HepG2 (cell line): ENCODE results near the gene NFE2L1. TPM values are rescaled to one million over a fixed set of nuclear protein-coding genes. Genes with fewer than 3 reads are reported as not detected.

ENCODE experiments used
- ATAC-seq: fragments of 200-7000 bp; cut with Tn5 transposase; 3 replicates; pipeline ENCODE4 v1.9.1; 2020; ENCODE audit warnings: mild to moderate bottlenecking, moderate library complexity
- BruUV-seq: library from RNA; stranded (reverse); fragments of 400-500 nt; replicated peaks from 2 replicates; lab custom pipeline; 2021; lab: Mats Ljungman, UMichigan
- CTCF ChIA-PET: fragments of 300-600 bp; formaldehyde crosslinking; extraction: SDS; loops from one replicate; lab custom pipeline; 2021; ENCODE audit warnings: low total read pairs, inconsistent platforms, low intra/inter-chr PET ratio; lab: Yijun Ruan, JAX
- POLR2A ChIA-PET: fragments of 350-600 bp; sonication (Branson Sonifier 250); formaldehyde crosslinking; loops from one replicate; lab custom pipeline; 2020; ENCODE audit warnings: antibody characterized with exemption, inconsistent platforms; lab: Yijun Ruan, JAX
- DNase-seq: peaks from one replicate; pipeline ENCODE4 v3.0.0-alpha.2; 2015; ENCODE audit warnings: low spot score
- FAIRE-seq: peaks from 3 replicates; lab custom pipeline; 2011; peaks lifted over from hg19 to GRCh38; lab: Jason Lieb, UNC
- H2AFZ ChIP-seq: one replicate; pipeline ENCODE4 v1.6.1; 2011; ENCODE audit warnings: low read length, inconsistent platforms
- H3K27ac ChIP-seq: fragments of 300-600 bp; 3 replicates; pipeline ENCODE4 v1.8.0; 2011; ENCODE audit warnings: mixed run types, mild to moderate bottlenecking, mixed read lengths, low read length, inconsistent platforms; ENCODE audit not compliant: insufficient read depth; ENCODE audit errors: extremely low read length
- H3K27me3 ChIP-seq, 2 experiments: fragments of 200-600 bp in 1 of 2; 2 replicates in 1 of 2; 3 replicates in 1 of 2; pipeline versions ENCODE4 v1.6.0 to v1.8.0; 2011; ENCODE audit warnings: low read length in 2 of 2, mild to moderate bottlenecking in 2 of 2, moderate library complexity in 2 of 2, inconsistent platforms in 1 of 2; ENCODE audit not compliant: insufficient read depth in 2 of 2, control insufficient read depth in 1 of 2
- H3K36me3 ChIP-seq, 2 experiments: fragments of 200-600 bp in 1 of 2; replicated peaks in 1 of 2; 2 replicates in 1 of 2; 3 replicates in 1 of 2; pipeline versions ENCODE4 v1.5.1 to v1.8.0; 2011; ENCODE audit warnings: low read length in 2 of 2, inconsistent platforms in 1 of 2; ENCODE audit not compliant: insufficient read depth in 2 of 2, control insufficient read depth in 1 of 2
- H3K4me1 ChIP-seq: 2 replicates; pipeline ENCODE4 v1.5.1; 2012; ENCODE audit warnings: low read length, inconsistent platforms; ENCODE audit not compliant: insufficient read depth
- H3K4me2 ChIP-seq: 2 replicates; pipeline ENCODE4 v1.6.0; 2011; ENCODE audit warnings: low read depth, low read length, inconsistent platforms
- H3K4me3 ChIP-seq, 3 experiments: fragments of 200-600 bp in 1 of 3; sonication (generic), shearing (Covaris generic) in 1 of 3; replicated peaks in 1 of 3; 2 replicates each; pipeline ENCODE4 v1.5.1; 2011 to 2016; ENCODE audit warnings: low read length in 3 of 3, inconsistent platforms in 2 of 3, low read depth in 2 of 3, mild to moderate bottlenecking in 2 of 3, control low read depth in 1 of 3, mixed read lengths in 1 of 3; ENCODE audit not compliant: insufficient read depth in 1 of 3
- H3K79me2 ChIP-seq: one replicate; pipeline ENCODE4 v1.6.1; 2011; ENCODE audit warnings: low read length, inconsistent platforms; ENCODE audit not compliant: insufficient read depth
- H3K9ac ChIP-seq: 2 replicates; pipeline ENCODE4 v1.6.0; 2011; ENCODE audit warnings: mild to moderate bottlenecking, low read depth, low read length, inconsistent platforms; ENCODE audit not compliant: insufficient read depth
- H3K9me3 ChIP-seq: 2 replicates; pipeline ENCODE4 v1.5.1; 2012; ENCODE audit warnings: mild to moderate bottlenecking, low read length
- H4K20me1 ChIP-seq: 2 replicates; pipeline ENCODE4 v1.6.0; 2011; ENCODE audit warnings: inconsistent platforms, mild to moderate bottlenecking, low read length, moderate library complexity; ENCODE audit not compliant: insufficient read depth
- CREBL2 ChIP-seq: sonication (generic); formaldehyde crosslinking; IDR thresholded peaks from 2 replicates; pipeline ENCODE4 v1.8.1; 2023; ENCODE audit warnings: missing genetic modification reagents, mild to moderate bottlenecking, borderline replicate concordance
- CREM ChIP-seq, 2 experiments: sonication (generic) in 1 of 2; formaldehyde crosslinking in 1 of 2; IDR thresholded peaks; 2 replicates each; pipeline versions ENCODE4 v1.4.0 to v1.6.1; 2016 to 2020; ENCODE audit warnings: antibody characterized with exemption in 1 of 2, mild to moderate bottlenecking in 1 of 2, missing genetic modification reagents in 1 of 2
- FLYWCH1 ChIP-seq: sonication (generic); formaldehyde crosslinking; IDR thresholded peaks from 2 replicates; pipeline ENCODE4 v1.8.1; 2023; ENCODE audit warnings: mild to moderate bottlenecking, missing genetic modification reagents
- FOSL1 ChIP-seq: sonication (generic); formaldehyde crosslinking; IDR thresholded peaks from 2 replicates; pipeline ENCODE4 v1.9.0; 2021; ENCODE audit warnings: missing genetic modification reagents, borderline replicate concordance
- HHEX ChIP-seq: IDR thresholded peaks from 2 replicates; pipeline ENCODE4 v1.6.1; 2016; ENCODE audit warnings: control low read depth
- LCORL ChIP-seq, 2 experiments: fragments of 450-650 bp in 1 of 2; sonication (generic) in 1 of 2; formaldehyde crosslinking in 1 of 2; IDR thresholded peaks; 2 replicates each; pipeline versions ENCODE4 v1.5.0 to v1.6.1; 2017 to 2020; ENCODE audit warnings: antibody characterized with exemption in 1 of 2, missing genetic modification reagents in 1 of 2
- SUZ12 ChIP-seq: fragments of 150-350 bp; IDR thresholded peaks from 2 replicates; pipeline ENCODE4 v1.6.1; 2014; ENCODE audit warnings: low read depth, low read length
- ZNF225 ChIP-seq: sonication (generic); formaldehyde crosslinking; IDR thresholded peaks from 2 replicates; pipeline ENCODE4 v1.4.0; 2020; ENCODE audit warnings: mild to moderate bottlenecking, missing genetic modification reagents
- ZNF276 ChIP-seq: sonication (generic); formaldehyde crosslinking; IDR thresholded peaks from 2 replicates; pipeline ENCODE4 v1.4.0; 2020; ENCODE audit warnings: mild to moderate bottlenecking, low read depth, missing genetic modification reagents
- ZNF615 ChIP-seq: sonication (generic); formaldehyde crosslinking; IDR thresholded peaks from 2 replicates; pipeline ENCODE4 v1.5.0; 2020; ENCODE audit warnings: mild to moderate bottlenecking, missing genetic modification reagents, borderline replicate concordance
- WGBS: methylation state at CpG from one replicate; pipeline ENCODE4 v1.1.6; 2017; ENCODE audit warnings: low lambda C conversion rate; 5-methylcytosine and 5-hydroxymethylcytosine counted together
- in situ Hi-C: cut with HindIII; loops from 2 replicates; pipeline ENCODE4 v1.10.0; 2017; ENCODE audit warnings: low pct_unique_long_range_greater_than_20kb; ENCODE audit not compliant: extremely low pct_ligation_motif_present
- intact Hi-C: fragments of 100-400 bp; cut with micrococcal nuclease; formaldehyde crosslinking; loops from one replicate; pipeline ENCODE4 v1.10.0; 2022; ENCODE audit not compliant: unreplicated experiment
- polyA plus RNA-seq, 8 experiments: library from polyadenylated mRNA; depleted of rRNA in 3 of 8; stranded (reverse) in 7 of 8; unstranded in 1 of 8; fragments of >200 nt; fragmentation: Illumina TruSeq in 4 of 8; extraction: Trizol in 4 of 8; gene quantifications; 2 replicates each; pipeline versions ENCODE4 v1.2.1 to v1.2.3, GENCODE V29; 2011 to 2016; ENCODE audit warnings: low read depth in 4 of 8, missing spikeins in 1 of 8, mixed read lengths in 1 of 8; ENCODE audit not compliant: insufficient read depth in 1 of 8
- total RNA-seq, 5 experiments: library from RNA; depleted of rRNA; stranded (reverse); fragments of >200 nt; fragmentation: Illumina TruSeq; extraction: Trizol; gene quantifications; 2 replicates each; pipeline ENCODE4 v1.2.3, GENCODE V29; 2016; ENCODE audit warnings: low read depth in 1 of 5
- TF ChIP-seq, protein P1 (sequence below): sonication (generic); formaldehyde crosslinking; IDR thresholded peaks from 2 replicates; pipeline ENCODE4 v1.8.1; 2023; ENCODE audit warnings: mild to moderate bottlenecking, moderate library complexity, missing genetic modification reagents
- TF ChIP-seq, protein P2 (sequence below): sonication (generic); formaldehyde crosslinking; IDR thresholded peaks from 2 replicates; pipeline ENCODE4 v1.9.0; 2021; ENCODE audit warnings: mild to moderate bottlenecking, missing genetic modification reagents
- TF ChIP-seq, protein P3 (sequence below): sonication (generic); formaldehyde crosslinking; IDR thresholded peaks from 2 replicates; pipeline ENCODE4 v1.4.0; 2020; ENCODE audit warnings: mild to moderate bottlenecking, low read depth, missing genetic modification reagents

Gene NFE2L1
- total and polyA plus RNA-seq, 2 of the 13 experiments (the other 11 are each of a cell fraction or from before 2014, with no cell fraction given): 67.0 to 234 TPM

GRCh38 chr17:48100591-48101011 is 52.4 kb downstream of the NFE2L1 start:
- no peak for FAIRE-seq
- no peak for TF ChIP-seq SUZ12
- TF ChIP-seq, protein P1, sequence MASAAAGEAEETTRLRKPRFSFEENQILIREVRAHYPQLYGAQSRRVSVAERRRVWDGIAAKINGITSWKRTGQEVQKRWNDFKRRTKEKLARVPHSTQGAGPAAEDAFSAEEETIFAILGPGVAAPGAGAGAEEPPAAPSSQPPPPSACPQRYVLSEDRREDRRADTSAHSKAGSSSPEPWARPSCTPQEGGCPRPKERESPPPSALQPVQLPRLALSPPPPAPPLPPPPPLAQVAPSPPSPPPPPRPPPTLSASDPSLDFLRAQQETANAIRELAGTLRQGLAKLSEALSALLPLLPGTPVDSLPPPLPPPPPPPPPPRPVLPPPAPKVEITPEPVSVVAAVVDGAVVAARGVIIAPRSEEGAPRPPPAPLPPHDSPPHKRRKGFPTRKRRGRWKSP (CRISPR knock-in tag): no peak
- no peak for TF ChIP-seq CREM (IDR thresholded peaks at IDR 0.05)
- no peak for TF ChIP-seq CREM (CRISPR knock-in tag; IDR thresholded peaks at IDR 0.05)
- TF ChIP-seq LCORL (IDR thresholded peaks at IDR 0.05): peak; percentile 43; the same call in 1 of the 2 replicates
- no peak for TF ChIP-seq LCORL (CRISPR knock-in tag; IDR thresholded peaks at IDR 0.05)
- TF ChIP-seq ZNF615 (CRISPR knock-in tag): 0 out of 2 replicates have a peak, but pooled peaks have one; percentile 21
- TF ChIP-seq, protein P2, sequence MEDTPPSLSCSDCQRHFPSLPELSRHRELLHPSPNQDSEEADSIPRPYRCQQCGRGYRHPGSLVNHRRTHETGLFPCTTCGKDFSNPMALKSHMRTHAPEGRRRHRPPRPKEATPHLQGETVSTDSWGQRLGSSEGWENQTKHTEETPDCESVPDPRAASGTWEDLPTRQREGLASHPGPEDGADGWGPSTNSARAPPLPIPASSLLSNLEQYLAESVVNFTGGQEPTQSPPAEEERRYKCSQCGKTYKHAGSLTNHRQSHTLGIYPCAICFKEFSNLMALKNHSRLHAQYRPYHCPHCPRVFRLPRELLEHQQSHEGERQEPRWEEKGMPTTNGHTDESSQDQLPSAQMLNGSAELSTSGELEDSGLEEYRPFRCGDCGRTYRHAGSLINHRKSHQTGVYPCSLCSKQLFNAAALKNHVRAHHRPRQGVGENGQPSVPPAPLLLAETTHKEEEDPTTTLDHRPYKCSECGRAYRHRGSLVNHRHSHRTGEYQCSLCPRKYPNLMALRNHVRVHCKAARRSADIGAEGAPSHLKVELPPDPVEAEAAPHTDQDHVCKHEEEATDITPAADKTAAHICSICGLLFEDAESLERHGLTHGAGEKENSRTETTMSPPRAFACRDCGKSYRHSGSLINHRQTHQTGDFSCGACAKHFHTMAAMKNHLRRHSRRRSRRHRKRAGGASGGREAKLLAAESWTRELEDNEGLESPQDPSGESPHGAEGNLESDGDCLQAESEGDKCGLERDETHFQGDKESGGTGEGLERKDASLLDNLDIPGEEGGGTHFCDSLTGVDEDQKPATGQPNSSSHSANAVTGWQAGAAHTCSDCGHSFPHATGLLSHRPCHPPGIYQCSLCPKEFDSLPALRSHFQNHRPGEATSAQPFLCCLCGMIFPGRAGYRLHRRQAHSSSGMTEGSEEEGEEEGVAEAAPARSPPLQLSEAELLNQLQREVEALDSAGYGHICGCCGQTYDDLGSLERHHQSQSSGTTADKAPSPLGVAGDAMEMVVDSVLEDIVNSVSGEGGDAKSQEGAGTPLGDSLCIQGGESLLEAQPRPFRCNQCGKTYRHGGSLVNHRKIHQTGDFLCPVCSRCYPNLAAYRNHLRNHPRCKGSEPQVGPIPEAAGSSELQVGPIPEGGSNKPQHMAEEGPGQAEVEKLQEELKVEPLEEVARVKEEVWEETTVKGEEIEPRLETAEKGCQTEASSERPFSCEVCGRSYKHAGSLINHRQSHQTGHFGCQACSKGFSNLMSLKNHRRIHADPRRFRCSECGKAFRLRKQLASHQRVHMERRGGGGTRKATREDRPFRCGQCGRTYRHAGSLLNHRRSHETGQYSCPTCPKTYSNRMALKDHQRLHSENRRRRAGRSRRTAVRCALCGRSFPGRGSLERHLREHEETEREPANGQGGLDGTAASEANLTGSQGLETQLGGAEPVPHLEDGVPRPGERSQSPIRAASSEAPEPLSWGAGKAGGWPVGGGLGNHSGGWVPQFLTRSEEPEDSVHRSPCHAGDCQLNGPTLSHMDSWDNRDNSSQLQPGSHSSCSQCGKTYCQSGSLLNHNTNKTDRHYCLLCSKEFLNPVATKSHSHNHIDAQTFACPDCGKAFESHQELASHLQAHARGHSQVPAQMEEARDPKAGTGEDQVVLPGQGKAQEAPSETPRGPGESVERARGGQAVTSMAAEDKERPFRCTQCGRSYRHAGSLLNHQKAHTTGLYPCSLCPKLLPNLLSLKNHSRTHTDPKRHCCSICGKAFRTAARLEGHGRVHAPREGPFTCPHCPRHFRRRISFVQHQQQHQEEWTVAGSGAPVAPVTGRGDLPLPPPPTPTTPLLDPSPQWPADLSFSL: no peak
- TF ChIP-seq FLYWCH1 (CRISPR knock-in tag): no peak
- no peak for TF ChIP-seq FOSL1
- TF ChIP-seq, protein P3, sequence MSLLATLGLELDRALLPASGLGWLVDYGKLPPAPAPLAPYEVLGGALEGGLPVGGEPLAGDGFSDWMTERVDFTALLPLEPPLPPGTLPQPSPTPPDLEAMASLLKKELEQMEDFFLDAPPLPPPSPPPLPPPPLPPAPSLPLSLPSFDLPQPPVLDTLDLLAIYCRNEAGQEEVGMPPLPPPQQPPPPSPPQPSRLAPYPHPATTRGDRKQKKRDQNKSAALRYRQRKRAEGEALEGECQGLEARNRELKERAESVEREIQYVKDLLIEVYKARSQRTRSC: 0 out of 2 replicates have a peak, but pooled peaks have one; percentile 3
- TF ChIP-seq ZNF225 (CRISPR knock-in tag): peak; percentile 92; the same call in 1 of the 2 replicates
- TF ChIP-seq CREBL2 (CRISPR knock-in tag): 0 out of 2 replicates have a peak, but pooled peaks have one; percentile 10
- TF ChIP-seq HHEX (CRISPR knock-in tag): no peak
- TF ChIP-seq ZNF276 (CRISPR knock-in tag): 0 out of 2 replicates have a peak, but pooled peaks have one; percentile 71

More at GRCh38 chr17:48100591-48101011, 52.4 kb downstream of the NFE2L1 start:
- Histone ChIP-seq H4K20me1 (0 out of 2 replicates have a peak, but pooled peaks cover 3% of the 10 kb centered on the region), H3K27me3 (no peaks in the 10 kb centered on the region), H3K36me3 (no peaks in the 10 kb centered on the region; a peak in 1 of 5 replicates), H3K79me2 (peaks cover 41% of the 10 kb centered on the region), H3K9ac (peak overlapping the region; percentile 79), H3K9me3 (no peaks in the 10 kb centered on the region), H3K4me1 (peaks cover 27% of the 10 kb centered on the region), H3K27ac (peak overlapping the region; percentile 84), H3K4me3 (peak overlapping the region; percentile 90), H3K4me2 (peak overlapping the region; percentile 72), H2AFZ (no peak overlapping the region)
- CTCF ChIA-PET: no interaction called here
- intact Hi-C loops (loop anchor here (2.0 kb wide), 1 partner anchor 76 kb away; no protein-coding TSS in a partner anchor), in situ Hi-C loops (no loop called here)
- ATAC-seq: peak; percentile 58
- POLR2A ChIA-PET: interaction anchor here (1.3 to 2.2 kb wide), 3 partner anchors 14 to 205 kb away, joined by 3 to 19 read pairs (median 6); partner anchors contain the start of genes NFE2L1 and SP2
- BruUV-seq: no TSS peak
- DNase-seq: peak; percentile 54
- 2% methylated on average over 23 of the region's 23 CpGs for WGBS
